Measurements from ENCODE around the gene APOBEC2.
A peak's percentile ranks its signal among the peaks of the same experiment; 100 is the strongest.

APOBEC2 gene

GRCh38 chr6:41056768-41057490, 3.9 kb downstream of the APOBEC2 start:
- TF ChIP-seq CTCF (conservative IDR thresholded peaks at IDR 0.05; ENCODE audit: low read length): no peak
- no peak for TF ChIP-seq EZH2phosphoT487 (IDR thresholded peaks at IDR 0.05; ENCODE audit: borderline replicate concordance)
- Histone ChIP-seq H3K36me3 (ENCODE audit: insufficient read depth, low read length) (no peaks in the 10 kb centered on the region; the same call in 1 of the 2 replicates), H4K20me1 (ENCODE audit: insufficient read depth, low read length, poor library complexity, severe bottlenecking) (no peaks in the 10 kb centered on the region), H3K27me3 (ENCODE audit: insufficient read depth, low read length, poor library complexity, severe bottlenecking) (no peaks in the 10 kb centered on the region), H3K9me3 (ENCODE audit: insufficient read depth, low read depth, low read length) (no peaks in the 10 kb centered on the region), H3K9me2 (replicated peaks; ENCODE audit: low read depth, low read length) (no peaks in the 10 kb centered on the region), H3K79me2 (ENCODE audit: insufficient read depth, low read length) (no peaks in the 10 kb centered on the region), H3F3A (ENCODE audit: low read depth) (no peaks in the 10 kb centered on the region), H3K9ac (ENCODE audit: low read depth, low read length, poor library complexity, severe bottlenecking) (no peak overlapping the region), H3K4me2 (ENCODE audit: low read depth, low read length, poor library complexity, severe bottlenecking) (no peak overlapping the region), H3K4me3 (ENCODE audit: low read length, poor library complexity, severe bottlenecking) (no peak overlapping the region), H2AFZ (ENCODE audit: low read length) (no peak overlapping the region), H3K4me1 (ENCODE audit: insufficient read depth, low read length, poor library complexity, severe bottlenecking) (peaks cover 42% of the 10 kb centered on the region)

- Histone ChIP-seq H3K9me2 (replicated peaks; ENCODE audit: low read depth, low read length) (no peaks in the 10 kb centered on the region), H3K36me3 (ENCODE audit: insufficient read depth, low read length) (no peaks in the 10 kb centered on the region; the same call in 1 of the 2 replicates), H3K9ac (ENCODE audit: low read depth, low read length, poor library complexity, severe bottlenecking) (no peak overlapping the region), H3K79me2 (ENCODE audit: insufficient read depth, low read length) (no peaks in the 10 kb centered on the region), H3K4me3 (ENCODE audit: low read length, poor library complexity, severe bottlenecking) (no peak overlapping the region), H3K4me1 (ENCODE audit: insufficient read depth, low read length, poor library complexity, severe bottlenecking) (peaks cover 26% of the 10 kb centered on the region), H3K27me3 (ENCODE audit: insufficient read depth, low read length, poor library complexity, severe bottlenecking) (no peaks in the 10 kb centered on the region), H2AFZ (ENCODE audit: low read length) (peak overlapping the region; percentile 63; the same call in 1 of the 2 replicates), H3F3A (ENCODE audit: low read depth) (no peaks in the 10 kb centered on the region), H3K9me3 (ENCODE audit: insufficient read depth, low read depth, low read length) (no peaks in the 10 kb centered on the region), H3K4me2 (ENCODE audit: low read depth, low read length, poor library complexity, severe bottlenecking) (no peak overlapping the region), H4K20me1 (ENCODE audit: insufficient read depth, low read length, poor library complexity, severe bottlenecking) (no peaks in the 10 kb centered on the region)
- TF ChIP-seq CTCF (conservative IDR thresholded peaks at IDR 0.05; ENCODE audit: low read length): no peak
These were observed 5.8 kb downstream of the APOBEC2 start for GRCh38 chr6:41058783-41059181.

GRCh38 chr6:41059556-41059955, 6.6 kb downstream of the APOBEC2 start:
- H3K36me3 ChIP-seq (ENCODE audit: insufficient read depth, low read length): no peaks in the 10 kb centered on the region; the same call in 1 of the 2 replicates
- no peaks in the 10 kb centered on the region for H3F3A ChIP-seq (ENCODE audit: low read depth)
- peaks cover 25% of the 10 kb centered on the region for H3K4me1 ChIP-seq (ENCODE audit: insufficient read depth, low read length, poor library complexity, severe bottlenecking)
- H3K79me2 ChIP-seq (ENCODE audit: insufficient read depth, low read length): no peaks in the 10 kb centered on the region
- H3K4me3 ChIP-seq (ENCODE audit: low read length, poor library complexity, severe bottlenecking): no peak overlapping the region
- no peak overlapping the region for H3K9ac ChIP-seq (ENCODE audit: low read depth, low read length, poor library complexity, severe bottlenecking)
- TF ChIP-seq CTCF (conservative IDR thresholded peaks at IDR 0.05; ENCODE audit: low read length) (no peak), EZH2phosphoT487 (IDR thresholded peaks at IDR 0.05; ENCODE audit: borderline replicate concordance) (no peak)
- H3K9me2 ChIP-seq (replicated peaks; ENCODE audit: low read depth, low read length): no peaks in the 10 kb centered on the region
- H4K20me1 ChIP-seq (ENCODE audit: insufficient read depth, low read length, poor library complexity, severe bottlenecking): no peaks in the 10 kb centered on the region
- no peak overlapping the region for H2AFZ ChIP-seq (ENCODE audit: low read length)
- H3K27me3 ChIP-seq (ENCODE audit: insufficient read depth, low read length, poor library complexity, severe bottlenecking): no peaks in the 10 kb centered on the region
- no peak overlapping the region for H3K4me2 ChIP-seq (ENCODE audit: low read depth, low read length, poor library complexity, severe bottlenecking)
- no peaks in the 10 kb centered on the region for H3K9me3 ChIP-seq (ENCODE audit: insufficient read depth, low read depth, low read length)

Measured in Loucy (cell line).